GM19397 (cell line): Measurements from ENCODE around the gene CHDH.

ENCODE experiments used
- ATAC-seq: cut with Tn5 transposase; IDR thresholded peaks from one replicate; pipeline ENCODE4 v1.9.1; 2021; ENCODE audit warnings: mild to moderate bottlenecking, moderate library complexity; ENCODE audit not compliant: unreplicated experiment

CHDH gene

DNA sequence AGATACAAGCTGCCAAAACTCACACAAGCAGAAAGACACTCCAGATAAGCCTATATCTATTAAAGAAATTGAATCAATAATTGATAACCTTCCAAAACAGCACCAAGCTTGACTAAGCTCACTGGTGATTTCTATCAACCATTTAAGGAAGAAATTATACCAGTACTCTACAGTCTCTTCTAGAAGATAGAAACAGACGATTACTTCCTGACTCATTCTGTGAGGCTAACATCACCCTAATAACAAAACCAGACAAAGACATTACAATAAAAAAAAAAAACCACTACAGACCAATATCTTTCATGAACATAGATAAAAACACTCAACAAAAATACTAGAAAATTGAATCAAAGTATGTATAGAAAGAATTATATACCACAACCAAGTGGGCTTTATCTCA lies 20.2 kb downstream of the CHDH start:
- no peak for ATAC-seq

DNA sequence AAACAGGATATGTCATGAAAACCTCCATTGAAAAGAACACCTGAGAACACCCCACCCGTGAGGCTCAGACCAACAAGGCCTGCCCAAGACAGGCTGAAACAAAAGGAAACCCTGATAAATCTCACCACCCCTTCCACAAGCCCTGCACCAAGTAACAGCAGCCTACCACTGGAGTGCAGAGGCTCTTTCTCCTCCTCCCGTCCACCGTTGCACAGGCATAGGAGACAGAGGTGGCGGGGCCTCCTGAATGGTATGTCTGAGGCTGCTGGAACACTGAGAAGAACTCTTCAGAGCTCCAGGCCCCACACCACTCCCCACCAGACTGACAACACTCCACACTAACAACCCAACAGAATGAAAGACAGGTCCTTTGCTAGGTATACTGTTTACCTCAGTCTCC lies 21.4 kb downstream of the CHDH start:
- no peak for ATAC-seq

DNA sequence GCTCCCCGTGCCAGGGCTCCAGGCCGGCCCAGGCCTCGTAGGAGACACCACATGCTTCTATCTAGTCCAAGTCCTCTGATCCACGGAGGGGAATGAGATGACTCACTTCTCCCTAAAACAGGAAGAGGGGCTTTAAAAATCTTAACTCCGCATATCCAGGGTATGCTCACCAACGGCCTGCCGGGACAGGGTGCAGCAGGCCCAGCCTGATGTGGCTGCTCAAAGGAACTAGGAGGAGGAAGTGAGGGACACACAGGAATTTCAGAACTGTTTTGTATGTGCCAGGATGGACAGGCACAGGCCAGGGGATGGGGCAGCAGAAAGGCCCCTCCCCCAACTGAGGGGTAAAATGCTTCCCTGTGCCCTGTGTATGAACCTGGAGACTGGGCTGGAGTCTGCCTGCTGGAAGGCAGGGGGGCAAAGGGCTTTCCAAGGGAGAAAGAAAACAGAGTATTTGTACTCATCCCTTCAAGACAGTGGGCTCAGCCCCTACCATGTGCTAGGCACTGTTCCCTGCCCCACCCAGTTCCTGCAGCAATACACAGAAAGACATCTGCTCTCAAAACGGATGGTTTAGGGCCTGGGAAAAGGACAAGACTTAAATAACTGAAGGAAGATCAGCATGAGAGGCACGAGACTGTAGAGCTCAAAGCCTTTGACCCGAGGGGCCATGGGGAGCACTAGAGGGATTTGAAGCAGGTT lies 22.1 kb downstream of the CHDH start:
- ATAC-seq: no peak

DNA sequence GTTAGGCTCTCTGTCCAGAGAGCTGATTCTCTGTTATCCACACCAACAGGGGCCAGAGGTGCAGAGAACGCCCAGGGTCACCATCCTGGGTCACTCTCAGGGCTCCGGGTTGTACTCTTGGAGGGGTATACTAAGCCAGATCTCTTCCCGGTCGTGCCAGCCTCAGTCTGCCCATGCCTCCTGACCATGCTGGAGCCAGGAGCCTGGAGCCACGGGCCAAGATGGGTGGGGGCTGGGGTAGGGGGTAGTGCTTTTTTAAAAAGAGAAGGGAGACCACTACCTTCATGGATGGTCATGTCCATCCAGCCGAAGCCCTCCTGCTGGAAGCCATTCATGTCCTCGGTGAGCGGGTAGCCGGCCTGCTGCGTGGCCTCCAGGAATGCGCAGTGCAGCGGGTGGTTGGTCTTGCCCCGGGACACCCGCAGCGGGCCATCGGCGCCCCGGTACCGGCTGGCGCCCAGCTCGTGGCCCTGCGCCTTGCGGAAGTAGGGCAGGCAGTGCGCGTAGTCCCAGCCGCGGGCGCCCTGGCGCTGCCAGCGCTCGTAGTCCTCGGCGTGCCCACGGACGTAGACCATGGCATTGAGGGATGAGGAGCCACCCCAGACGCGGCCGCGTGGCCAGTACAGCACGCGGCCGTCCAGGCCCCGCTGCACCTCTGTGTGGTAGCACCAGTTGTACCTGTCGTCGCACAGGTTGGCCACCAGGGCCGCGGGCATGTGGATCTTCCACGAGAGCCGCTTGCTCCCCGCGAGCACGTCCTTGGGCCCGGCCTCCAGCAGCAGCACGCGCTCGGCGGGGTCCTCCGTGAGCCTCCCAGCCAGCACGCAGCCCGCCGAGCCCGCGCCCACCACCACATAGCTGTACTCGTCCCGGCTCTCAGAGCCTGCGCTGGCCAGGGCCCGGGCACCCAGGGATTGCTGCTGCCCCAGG lies 22.9 kb downstream of the CHDH start:
- ATAC-seq: no peak

DNA sequence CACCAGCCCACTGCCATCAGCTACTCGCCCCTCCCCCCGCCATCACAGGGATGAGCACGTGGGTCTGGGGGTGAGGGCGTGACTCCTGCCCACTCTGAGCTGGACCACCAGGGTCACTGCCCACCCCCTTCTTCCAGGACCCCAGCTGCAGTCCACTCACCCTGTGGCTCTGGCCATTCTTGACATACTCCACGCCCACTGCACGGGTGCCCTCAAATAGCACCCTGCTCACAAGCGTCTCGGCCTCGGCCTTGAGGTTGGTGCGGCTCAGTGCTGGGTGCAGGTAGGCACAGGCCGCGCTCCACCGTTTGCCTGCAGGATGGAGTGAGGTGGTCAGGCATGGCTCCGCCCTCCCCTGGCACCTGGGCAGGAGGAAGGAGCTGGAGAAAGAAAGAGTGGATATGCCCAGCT lies 23.9 kb downstream of the CHDH start:
- ATAC-seq: no peak

DNA sequence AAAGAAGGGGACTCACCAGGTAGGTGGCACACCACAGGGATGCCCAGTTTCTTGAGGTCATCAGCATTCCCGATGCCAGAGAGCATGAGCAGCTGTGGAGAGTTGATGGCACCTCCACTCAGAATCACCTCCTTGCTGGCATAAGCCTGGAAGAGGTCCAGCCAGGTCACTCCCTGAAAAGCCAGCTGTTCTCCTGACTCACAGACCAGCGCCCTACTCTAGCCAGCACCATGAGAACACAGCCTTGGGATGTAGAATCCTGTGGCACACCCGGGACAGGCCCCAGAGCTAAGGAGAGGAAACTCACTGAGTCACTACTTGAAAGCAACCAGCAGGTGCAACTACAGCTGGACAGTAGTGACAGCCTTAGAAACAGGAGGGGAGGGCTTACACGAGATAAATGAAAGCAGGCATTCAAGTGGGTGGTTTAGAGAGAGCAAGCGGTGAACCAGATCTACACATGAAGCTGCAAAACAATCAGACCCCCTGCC lies 24.5 kb downstream of the CHDH start:
- no peak for ATAC-seq

DNA sequence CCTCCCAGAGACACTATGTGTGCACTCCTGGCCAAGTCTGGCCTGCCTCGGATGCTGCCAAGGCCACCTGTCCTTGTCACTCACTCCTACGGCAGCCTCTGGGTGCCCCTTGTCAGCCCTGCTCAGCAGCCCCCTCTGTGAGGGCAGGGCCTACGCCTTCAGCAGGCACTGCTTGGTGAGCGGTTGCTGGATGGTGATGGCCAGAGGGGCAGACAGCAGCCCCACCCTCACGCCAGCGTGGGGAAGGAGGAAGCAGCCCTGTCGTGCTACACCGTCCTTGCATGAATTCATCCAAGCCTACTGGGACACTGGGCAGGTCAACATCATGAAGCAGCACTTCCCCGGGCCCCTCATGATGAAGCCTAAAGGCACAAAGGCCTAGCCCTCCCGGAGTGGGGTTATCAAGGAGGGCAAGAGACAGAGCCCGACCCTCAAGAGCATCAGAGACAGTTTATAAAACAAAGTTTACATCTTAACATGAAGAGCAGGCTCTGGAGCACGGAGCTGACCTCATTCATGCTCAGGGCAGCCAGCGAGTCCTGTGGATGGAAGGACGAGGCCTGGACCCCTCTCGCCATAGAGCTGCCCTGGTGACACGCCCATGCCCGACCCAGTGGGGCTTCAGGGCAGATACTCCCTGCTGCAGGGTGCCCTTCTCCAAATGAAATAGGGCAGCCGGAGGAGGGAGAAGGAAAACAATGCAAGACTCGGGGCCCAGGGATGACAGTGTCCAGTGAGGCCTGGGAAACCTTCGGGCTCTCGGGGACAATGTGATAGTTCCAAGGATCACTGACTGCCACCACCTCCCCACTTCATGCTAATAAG lies 25.3 kb downstream of the CHDH start:
- ATAC-seq: no peak

DNA sequence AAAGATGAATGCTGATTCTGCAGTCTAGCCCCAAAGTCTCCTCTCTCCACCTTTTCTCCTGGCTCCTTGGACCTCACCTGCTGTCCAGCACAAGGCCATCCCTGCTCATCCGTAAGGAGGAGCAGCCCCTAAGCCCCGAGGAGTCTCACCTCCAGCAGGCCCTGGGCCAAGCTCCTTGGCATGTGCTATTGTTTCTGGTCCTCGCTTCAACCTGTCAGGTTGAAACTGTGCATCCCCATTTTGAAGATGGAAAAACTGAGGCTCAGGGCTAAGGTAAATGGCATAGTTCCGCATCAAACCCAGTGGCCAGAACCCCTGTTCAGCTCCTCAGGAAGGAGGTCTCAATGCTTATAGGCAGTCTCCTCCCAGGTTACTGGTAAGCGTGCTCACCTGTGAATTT lies 26.1 kb downstream of the CHDH start:
- no peak for ATAC-seq

DNA sequence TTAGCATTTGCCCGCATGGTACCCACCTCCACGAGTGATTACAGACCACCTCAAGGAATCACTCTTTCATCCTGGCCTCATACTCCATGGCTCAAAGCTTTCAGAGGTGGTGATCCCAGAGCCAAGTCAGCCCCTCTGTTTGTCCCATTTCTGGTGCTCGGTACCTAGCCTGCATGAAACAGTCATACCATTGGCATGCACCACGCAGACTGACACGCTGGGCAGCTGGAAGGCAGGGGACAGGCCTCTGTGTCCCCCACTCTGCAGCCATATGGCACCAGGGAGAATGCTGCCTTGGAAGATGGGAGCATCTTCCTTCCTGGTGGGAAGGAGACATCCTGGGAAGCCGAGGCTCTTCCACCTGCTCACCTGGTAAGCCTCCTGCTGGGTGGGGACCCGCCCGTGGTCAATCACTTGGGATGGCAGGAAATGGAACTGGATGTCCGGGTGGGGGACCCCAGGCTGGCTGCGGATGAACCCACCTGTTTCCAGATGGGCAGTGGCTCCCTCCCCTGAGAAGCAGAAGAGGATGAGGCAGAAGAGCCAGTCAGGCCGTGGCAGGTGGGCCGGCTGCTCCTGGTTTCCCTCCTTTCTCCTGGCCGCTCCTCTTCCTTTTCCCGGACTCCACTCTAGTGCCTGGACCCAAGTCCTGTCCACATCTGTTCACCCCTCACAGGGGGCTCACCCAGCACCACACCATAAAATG lies 26.9 kb downstream of the CHDH start:
- no peak for ATAC-seq

DNA sequence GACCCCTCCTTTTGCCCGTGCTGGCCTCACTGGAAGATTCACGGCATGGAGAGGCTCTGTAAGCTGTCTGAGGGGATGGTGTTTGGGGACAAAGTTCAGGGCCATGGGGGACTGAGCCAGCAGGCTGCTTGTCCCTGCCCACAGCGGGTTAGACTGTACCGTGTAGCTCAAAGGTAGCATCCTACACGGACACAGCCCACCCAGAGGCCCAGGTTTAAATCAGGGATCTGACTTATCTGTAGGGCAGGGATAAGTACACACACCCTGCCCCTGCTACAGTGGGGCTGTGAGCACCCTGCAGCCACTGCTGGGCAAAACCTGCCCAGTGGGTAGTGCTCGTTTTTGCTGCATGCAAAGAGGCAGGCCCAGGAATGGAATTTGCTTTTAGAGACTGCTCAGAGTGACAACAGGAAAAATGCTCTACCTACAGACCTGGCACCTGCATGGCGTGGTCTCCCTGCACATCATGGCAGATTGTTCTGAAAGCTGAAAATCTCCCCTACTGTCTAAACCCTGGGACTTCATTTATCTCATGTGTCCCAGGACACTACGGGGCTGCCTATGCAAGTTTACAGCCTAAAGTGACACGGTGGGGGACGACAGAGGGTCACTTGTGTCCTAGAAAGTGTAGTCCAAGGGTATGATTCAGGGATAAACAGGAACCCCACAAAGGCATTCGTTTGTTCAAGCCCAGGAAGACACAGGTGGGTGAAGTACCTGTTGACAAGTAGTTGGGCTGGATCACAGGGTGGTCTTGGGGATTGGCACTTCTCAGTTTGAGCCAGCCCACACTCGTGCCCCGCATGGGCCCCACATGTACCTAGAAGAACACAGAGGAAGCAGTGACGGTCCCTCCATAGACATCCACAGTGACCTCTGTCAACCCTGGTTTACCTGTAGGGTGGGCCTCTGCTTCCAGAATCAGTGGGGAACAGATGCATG lies 27.7 kb downstream of the CHDH start:
- no peak for ATAC-seq

DNA sequence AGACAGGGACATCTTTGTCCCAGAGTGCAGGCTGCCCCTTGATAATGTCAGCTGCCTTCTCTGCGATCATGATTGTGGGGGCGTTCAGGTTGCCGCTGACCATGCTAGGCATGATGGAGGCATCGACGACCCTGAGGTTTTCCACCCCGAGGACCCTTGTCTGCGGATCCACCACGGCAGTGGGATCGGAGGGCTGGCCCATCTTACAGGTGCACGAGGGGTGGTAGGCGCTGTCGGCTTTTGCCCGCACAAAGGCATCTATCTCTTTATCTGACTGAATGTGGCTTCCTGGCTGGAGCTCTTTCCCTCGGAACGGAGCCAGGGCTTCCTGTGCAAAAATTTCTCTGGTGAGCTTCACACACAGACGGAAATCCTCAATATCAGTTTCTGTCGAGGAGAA lies 28.4 kb downstream of the CHDH start:
- ATAC-seq: no peak

DNA sequence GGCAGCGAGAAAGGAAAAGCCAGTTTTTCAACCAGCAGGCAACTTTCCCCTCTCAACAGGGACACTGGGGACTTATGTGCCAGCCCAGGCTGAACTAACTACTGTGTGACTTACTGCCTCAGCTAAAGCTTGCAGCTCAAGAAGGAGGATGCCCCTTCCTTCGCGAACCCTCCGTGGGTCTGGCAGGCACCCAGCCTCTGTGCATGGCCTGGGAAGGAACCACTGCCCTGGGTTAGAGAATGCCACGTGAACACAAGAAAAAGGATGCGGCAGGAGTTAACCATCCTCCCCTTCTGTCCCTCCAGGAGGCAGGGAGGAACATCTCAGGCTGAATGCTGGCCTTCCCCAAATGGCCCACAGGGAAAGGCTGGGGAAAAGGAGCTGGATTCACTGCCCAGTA lies 29.0 kb downstream of the CHDH start:
- no peak for ATAC-seq

DNA sequence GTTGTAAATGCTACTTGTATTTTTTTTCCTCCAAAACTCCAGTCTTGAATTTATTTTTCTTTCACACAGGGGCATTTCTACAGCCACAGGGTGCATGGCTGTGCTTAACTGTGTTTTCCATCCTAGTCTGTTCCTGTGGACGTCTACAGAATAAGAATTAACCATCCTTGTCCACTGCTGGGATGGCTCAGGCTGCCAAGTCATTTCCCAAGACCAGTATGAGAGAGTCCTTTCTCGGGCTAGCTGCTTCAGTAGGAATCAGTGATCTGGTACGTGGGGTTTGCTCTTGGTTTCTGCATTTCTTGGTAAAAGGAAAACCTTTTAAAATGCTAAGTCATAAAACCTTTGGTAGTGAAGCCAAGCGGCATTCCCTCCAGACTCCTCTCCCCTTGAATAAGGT lies 29.8 kb downstream of the CHDH start:
- ATAC-seq: no peak

DNA sequence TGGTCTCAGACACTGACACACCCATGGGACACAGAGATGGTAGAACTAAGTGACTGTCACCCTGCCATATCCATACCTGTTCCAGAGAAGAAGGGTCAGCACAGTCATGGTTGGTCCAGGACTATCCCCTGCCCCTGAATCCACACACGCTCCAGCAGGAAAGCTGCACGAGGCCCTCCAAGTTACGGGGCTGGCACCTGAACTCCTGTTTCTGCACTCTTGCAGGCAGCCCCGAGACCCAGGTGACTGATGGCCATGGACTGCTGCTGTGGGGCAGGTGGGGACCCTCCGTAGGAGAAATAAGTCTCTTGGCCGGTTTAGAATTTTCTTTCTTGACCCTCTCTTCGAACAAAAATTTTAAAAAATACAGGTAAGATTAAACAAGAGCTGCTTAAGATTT lies 30.6 kb downstream of the CHDH start:
- ATAC-seq: no peak

DNA sequence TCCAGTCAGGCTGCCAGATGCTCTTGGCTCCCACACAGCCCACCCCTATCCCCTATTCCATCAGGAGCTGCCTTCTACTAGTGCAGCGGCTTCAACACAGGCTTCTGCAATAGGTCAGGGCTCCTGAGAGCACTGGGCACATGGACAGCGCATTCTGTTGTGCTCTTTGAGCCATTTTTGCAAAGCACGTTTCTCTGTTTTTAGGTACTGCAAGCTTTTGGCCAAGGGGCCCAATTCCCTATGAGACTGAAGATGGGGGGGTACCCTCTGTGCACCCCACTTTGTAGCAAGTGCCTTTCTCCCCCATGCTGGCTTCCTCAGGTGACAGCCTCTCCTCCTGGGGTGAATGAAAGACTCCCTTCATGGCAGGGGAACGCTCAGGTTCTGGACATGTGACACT lies 31.2 kb downstream of the CHDH start:
- ATAC-seq: no peak

DNA sequence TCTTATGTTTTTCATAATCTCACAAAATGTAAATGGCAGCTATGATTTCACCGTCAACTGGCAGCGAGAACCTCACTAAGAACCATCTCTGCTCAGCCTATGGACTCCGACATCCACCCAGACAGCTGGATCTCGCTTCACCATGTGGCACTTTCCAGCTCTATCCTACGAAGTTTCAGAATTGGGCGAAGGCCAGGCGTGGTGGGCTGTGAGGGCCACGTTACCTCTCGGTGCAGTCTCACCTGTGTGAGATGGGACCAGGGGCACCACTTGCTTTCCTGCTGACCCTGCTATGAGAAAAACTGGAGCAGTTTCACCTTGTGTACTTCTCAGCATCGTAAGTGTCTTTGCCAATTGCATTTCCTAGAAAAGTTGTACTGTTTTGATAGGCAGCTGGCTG lies 32.3 kb downstream of the CHDH start:
- no peak for ATAC-seq

DNA sequence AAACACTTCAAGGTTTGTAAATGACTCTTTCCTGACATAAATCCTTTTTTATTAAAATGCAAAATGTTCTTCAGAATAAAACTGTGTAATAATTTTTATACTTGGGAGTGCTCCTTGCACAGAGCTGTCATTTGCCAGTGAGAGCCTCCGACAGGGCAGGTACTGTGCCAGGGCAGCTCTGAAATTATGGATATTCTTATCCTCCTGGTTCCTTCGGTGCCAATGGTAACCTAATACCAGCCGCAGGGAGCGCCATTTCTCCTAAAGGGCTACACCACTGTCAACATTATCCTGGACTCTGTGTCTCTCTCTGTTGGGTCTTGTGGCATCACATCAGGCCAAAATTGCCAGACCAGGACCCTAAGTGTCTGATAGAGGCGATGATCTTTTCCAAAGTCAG lies 33.0 kb downstream of the CHDH start:
- ATAC-seq: no peak

DNA sequence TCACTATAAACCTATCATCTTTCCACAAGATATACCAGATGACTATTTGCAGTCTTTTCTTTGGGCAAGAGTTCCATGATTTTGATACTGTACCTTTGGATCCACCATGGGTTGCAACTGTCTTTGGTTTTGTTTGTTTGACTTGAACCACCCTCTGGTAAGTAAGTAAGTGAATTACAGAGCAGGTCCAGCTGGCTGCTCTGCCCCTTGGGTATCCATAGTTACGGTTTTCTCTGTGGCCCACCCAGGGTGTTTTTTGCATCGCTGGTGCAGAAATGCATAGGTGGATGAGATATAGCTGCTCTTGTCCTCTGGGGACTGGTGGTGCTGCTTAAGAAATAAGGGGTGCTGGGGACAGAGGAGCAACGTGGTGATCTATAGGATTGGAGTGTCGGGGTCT lies 33.8 kb downstream of the CHDH start:
- no peak for ATAC-seq

DNA sequence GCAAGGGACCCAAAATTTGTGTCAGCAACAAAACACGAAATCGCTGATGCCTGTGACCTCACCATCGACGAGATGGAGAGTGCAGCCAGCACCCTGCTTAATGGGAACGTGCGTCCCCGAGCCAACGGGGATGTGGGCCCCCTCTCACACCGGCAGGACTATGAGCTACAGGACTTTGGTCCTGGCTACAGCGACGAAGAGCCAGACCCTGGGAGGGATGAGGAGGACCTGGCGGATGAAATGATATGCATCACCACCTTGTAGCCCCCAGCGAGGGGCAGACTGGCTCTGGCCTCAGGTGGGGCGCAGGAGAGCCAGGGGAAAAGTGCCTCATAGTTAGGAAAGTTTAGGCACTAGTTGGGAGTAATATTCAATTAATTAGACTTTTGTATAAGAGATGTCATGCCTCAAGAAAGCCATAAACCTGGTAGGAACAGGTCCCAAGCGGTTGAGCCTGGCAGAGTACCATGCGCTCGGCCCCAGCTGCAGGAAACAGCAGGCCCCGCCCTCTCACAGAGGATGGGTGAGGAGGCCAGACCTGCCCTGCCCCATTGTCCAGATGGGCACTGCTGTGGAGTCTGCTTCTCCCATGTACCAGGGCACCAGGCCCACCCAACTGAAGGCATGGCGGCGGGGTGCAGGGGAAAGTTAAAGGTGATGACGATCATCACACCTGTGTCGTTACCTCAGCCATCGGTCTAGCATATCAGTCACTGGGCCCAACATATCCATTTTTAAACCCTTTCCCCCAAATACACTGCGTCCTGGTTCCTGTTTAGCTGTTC lies 34.9 kb downstream of the CHDH start:
- no peak for ATAC-seq
